ENCODE measurements around the gene PMVK. TPM values are rescaled to one million over a fixed set of nuclear protein-coding genes. Genes with fewer than 3 reads are reported as not detected.

Gene PMVK
- total and polyA plus RNA-seq, 4 donors = 9.7 to 37.3 (median 18.6) TPM

DNA sequence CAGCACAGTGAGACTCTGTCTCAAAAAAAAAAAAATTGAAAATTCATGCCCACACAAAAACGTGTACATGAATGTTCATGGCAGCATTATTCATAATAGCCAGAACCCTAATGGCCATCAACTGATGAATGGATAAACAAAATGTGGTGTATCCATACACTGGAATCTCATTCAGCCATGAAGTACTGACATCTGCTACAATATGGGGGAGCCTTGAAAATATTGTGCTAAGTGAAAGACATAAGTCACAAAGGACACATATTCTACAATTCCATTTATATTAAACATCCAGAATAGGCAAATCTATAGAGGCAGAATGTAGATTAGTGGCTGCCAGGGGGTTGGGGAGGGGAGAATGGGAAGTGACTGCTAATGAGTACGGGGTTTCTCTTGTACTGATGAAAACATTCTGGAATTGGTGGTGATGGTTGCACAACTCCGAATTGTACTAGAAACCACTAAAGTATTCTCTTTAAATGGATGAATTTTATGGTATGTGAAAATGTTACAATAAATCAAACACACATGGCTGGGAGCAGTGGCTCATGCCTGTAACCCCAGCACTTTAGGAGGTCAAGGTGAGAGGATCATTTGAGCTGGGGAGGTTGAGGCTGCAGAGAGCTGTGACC lies 33.5 kb downstream of the PMVK start:
- no peak overlapping the region for H3K27ac ChIP-seq (ENCODE audit: low read depth in 1 of 2, low read length in 2 of 2)
- no peak overlapping the region for H3K9ac ChIP-seq (ENCODE audit: low read depth in 1 of 2, low read length in 2 of 2)
- H3K4me1 ChIP-seq (ENCODE audit: control insufficient read depth in 4 of 4, insufficient read depth in 4 of 4, low read length in 3 of 4) = no peaks in the 10 kb centered on the region
- no peak overlapping the region for H3K4me3 ChIP-seq (ENCODE audit: low read depth in 1 of 3, low read length in 3 of 3)
- H3K27me3 ChIP-seq (ENCODE audit: control insufficient read depth in 4 of 4, insufficient read depth in 4 of 4, low read length in 3 of 4) = no peaks in the 10 kb centered on the region
- H3K9me3 ChIP-seq (ENCODE audit: control insufficient read depth in 4 of 4, low read length in 3 of 4) = no peaks in the 10 kb centered on the region
- H3K36me3 ChIP-seq (ENCODE audit: control insufficient read depth in 4 of 4, insufficient read depth in 3 of 4, low read depth in 1 of 4, low read length in 3 of 4) = no peaks in the 10 kb centered on the region
- WGBS = 84% methylated on average over 3 of the region's 3 CpGs
- TF ChIP-seq, protein P1, sequence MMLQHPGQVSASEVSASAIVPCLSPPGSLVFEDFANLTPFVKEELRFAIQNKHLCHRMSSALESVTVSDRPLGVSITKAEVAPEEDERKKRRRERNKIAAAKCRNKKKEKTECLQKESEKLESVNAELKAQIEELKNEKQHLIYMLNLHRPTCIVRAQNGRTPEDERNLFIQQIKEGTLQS (IDR thresholded peaks at IDR 0.05) = no peak
- TF ChIP-seq, protein P2, sequence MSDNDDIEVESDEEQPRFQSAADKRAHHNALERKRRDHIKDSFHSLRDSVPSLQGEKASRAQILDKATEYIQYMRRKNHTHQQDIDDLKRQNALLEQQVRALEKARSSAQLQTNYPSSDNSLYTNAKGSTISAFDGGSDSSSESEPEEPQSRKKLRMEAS (IDR thresholded peaks at IDR 0.05) = no peak
- TF ChIP-seq SP1 (IDR thresholded peaks at IDR 0.05) (no peak), GABPA (IDR thresholded peaks at IDR 0.05 in 1 of 2, conservative IDR thresholded peaks at IDR 0.05 in 1 of 2) (no peak)
- DNase-seq (ENCODE audit: low spot score) = no peak

DNA sequence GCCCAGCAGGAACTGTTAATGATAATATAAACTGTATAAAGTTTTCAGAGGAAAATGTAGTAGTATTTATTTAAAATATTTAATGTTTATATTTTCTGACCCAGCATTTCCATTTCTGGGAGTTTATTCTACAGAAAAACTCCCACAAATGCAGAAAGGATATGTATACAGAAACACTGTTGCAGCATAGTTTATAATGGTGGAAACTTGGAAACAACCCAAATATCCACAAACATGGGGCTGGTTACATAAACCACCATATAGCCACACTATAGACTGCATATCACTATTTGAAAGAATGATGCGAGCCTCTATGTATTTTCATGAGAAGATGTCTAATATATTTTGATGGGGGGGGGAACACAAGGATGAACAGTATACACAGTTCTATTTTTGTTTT lies 34.9 kb downstream of the PMVK start:
- no peaks in the 10 kb centered on the region for H3K9me3 ChIP-seq (ENCODE audit: control insufficient read depth in 4 of 4, low read length in 3 of 4)
- H3K27ac ChIP-seq (ENCODE audit: low read depth in 1 of 2, low read length in 2 of 2) = no peak overlapping the region
- no peaks in the 10 kb centered on the region for H3K4me1 ChIP-seq (ENCODE audit: control insufficient read depth in 4 of 4, insufficient read depth in 4 of 4, low read length in 3 of 4)
- H3K4me3 ChIP-seq (ENCODE audit: low read depth in 1 of 3, low read length in 3 of 3) = no peak overlapping the region
- TF ChIP-seq HNF4A (conservative IDR thresholded peaks at IDR 0.05) (no peak), NR2F2 (IDR thresholded peaks at IDR 0.05) (no peak), JUND (IDR thresholded peaks at IDR 0.05) (no peak), EGR1 (IDR thresholded peaks at IDR 0.05; ENCODE audit: low read depth in 2 of 2) (no peak), YY1 (IDR thresholded peaks at IDR 0.05) (no peak), FOXA1 (IDR thresholded peaks at IDR 0.05) (no peak), RXRA (IDR thresholded peaks at IDR 0.05) (no peak), SP1 (IDR thresholded peaks at IDR 0.05) (no peak), RAD21 (IDR thresholded peaks at IDR 0.05) (no peak), HNF4G (IDR thresholded peaks at IDR 0.05) (no peak), TAF1 (conservative IDR thresholded peaks at IDR 0.05) (no peak), FOXA2 (IDR thresholded peaks at IDR 0.05) (no peak), GABPA (IDR thresholded peaks at IDR 0.05 in 1 of 2, conservative IDR thresholded peaks at IDR 0.05 in 1 of 2) (no peak)
- TF ChIP-seq, protein P3, sequence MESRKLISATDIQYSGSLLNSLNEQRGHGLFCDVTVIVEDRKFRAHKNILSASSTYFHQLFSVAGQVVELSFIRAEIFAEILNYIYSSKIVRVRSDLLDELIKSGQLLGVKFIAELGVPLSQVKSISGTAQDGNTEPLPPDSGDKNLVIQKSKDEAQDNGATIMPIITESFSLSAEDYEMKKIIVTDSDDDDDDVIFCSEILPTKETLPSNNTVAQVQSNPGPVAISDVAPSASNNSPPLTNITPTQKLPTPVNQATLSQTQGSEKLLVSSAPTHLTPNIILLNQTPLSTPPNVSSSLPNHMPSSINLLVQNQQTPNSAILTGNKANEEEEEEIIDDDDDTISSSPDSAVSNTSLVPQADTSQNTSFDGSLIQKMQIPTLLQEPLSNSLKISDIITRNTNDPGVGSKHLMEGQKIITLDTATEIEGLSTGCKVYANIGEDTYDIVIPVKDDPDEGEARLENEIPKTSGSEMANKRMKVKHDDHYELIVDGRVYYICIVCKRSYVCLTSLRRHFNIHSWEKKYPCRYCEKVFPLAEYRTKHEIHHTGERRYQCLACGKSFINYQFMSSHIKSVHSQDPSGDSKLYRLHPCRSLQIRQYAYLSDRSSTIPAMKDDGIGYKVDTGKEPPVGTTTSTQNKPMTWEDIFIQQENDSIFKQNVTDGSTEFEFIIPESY (IDR thresholded peaks at IDR 0.05) = no peak
- TF ChIP-seq, protein P2 (IDR thresholded peaks at IDR 0.05) = no peak
- TF ChIP-seq, protein P4, sequence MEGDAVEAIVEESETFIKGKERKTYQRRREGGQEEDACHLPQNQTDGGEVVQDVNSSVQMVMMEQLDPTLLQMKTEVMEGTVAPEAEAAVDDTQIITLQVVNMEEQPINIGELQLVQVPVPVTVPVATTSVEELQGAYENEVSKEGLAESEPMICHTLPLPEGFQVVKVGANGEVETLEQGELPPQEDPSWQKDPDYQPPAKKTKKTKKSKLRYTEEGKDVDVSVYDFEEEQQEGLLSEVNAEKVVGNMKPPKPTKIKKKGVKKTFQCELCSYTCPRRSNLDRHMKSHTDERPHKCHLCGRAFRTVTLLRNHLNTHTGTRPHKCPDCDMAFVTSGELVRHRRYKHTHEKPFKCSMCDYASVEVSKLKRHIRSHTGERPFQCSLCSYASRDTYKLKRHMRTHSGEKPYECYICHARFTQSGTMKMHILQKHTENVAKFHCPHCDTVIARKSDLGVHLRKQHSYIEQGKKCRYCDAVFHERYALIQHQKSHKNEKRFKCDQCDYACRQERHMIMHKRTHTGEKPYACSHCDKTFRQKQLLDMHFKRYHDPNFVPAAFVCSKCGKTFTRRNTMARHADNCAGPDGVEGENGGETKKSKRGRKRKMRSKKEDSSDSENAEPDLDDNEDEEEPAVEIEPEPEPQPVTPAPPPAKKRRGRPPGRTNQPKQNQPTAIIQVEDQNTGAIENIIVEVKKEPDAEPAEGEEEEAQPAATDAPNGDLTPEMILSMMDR (IDR thresholded peaks at IDR 0.05; ENCODE audit: low read depth, low read length, missing input control) = no peak
- TF ChIP-seq, protein P5, sequence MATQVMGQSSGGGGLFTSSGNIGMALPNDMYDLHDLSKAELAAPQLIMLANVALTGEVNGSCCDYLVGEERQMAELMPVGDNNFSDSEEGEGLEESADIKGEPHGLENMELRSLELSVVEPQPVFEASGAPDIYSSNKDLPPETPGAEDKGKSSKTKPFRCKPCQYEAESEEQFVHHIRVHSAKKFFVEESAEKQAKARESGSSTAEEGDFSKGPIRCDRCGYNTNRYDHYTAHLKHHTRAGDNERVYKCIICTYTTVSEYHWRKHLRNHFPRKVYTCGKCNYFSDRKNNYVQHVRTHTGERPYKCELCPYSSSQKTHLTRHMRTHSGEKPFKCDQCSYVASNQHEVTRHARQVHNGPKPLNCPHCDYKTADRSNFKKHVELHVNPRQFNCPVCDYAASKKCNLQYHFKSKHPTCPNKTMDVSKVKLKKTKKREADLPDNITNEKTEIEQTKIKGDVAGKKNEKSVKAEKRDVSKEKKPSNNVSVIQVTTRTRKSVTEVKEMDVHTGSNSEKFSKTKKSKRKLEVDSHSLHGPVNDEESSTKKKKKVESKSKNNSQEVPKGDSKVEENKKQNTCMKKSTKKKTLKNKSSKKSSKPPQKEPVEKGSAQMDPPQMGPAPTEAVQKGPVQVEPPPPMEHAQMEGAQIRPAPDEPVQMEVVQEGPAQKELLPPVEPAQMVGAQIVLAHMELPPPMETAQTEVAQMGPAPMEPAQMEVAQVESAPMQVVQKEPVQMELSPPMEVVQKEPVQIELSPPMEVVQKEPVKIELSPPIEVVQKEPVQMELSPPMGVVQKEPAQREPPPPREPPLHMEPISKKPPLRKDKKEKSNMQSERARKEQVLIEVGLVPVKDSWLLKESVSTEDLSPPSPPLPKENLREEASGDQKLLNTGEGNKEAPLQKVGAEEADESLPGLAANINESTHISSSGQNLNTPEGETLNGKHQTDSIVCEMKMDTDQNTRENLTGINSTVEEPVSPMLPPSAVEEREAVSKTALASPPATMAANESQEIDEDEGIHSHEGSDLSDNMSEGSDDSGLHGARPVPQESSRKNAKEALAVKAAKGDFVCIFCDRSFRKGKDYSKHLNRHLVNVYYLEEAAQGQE (IDR thresholded peaks at IDR 0.05) = no peak
- TF ChIP-seq, protein P1 (IDR thresholded peaks at IDR 0.05) = no peak
- H3K9ac ChIP-seq (ENCODE audit: low read depth in 1 of 2, low read length in 2 of 2) = no peak overlapping the region
- no peaks in the 10 kb centered on the region for H3K36me3 ChIP-seq (ENCODE audit: control insufficient read depth in 4 of 4, insufficient read depth in 3 of 4, low read depth in 1 of 4, low read length in 3 of 4)
- no peaks in the 10 kb centered on the region for H3K27me3 ChIP-seq (ENCODE audit: control insufficient read depth in 4 of 4, insufficient read depth in 4 of 4, low read length in 3 of 4)
- WGBS = 91% methylated on average over 1 of the region's 1 CpG
- DNase-seq (ENCODE audit: low spot score) = no peak

All from liver (tissue), 9 donors.